Kidney (tissue), 14 donors: ENCODE measurements around the gene CHML. TPM values are rescaled to one million over a fixed set of nuclear protein-coding genes. Genes with fewer than 3 reads are reported as not detected.
"Not testable (repeated sequence)": the region's sequence is repeated elsewhere in the genome, so short reads cannot be mapped to it uniquely, and the experiment has no call there.

Source experiments
- DNase-seq, 5 donors: peaks; one replicate each; pipeline ENCODE4 v3.0.0-alpha.2; 2013 to 2020
- FAIRE-seq: peaks from 2 replicates; lab custom pipeline; 2012; peaks lifted over from hg19 to GRCh38; lab: Jason Lieb, UNC
- H3K27ac ChIP-seq, 2 donors: one replicate each; pipeline ENCODE4 v1.7.0; 2013; ENCODE audit warnings: low read depth in 2 of 2, low read length in 2 of 2, inconsistent platforms in 1 of 2
- H3K27me3 ChIP-seq: one replicate; pipeline ENCODE4 v1.7.1; 2013; ENCODE audit warnings: low read length, inconsistent platforms; ENCODE audit not compliant: control insufficient read depth, insufficient read depth
- H3K36me3 ChIP-seq, 3 donors: one replicate each; pipeline versions ENCODE4 v1.7.0 to v1.7.1; 2013; ENCODE audit warnings: low read length in 3 of 3, control low read depth in 1 of 3, inconsistent platforms in 1 of 3; ENCODE audit not compliant: insufficient read depth in 3 of 3, control insufficient read depth in 2 of 3
- H3K4me1 ChIP-seq, 3 donors: one replicate each; pipeline versions ENCODE4 v1.7.0 to v1.7.1; 2013; ENCODE audit warnings: low read length in 3 of 3, inconsistent platforms in 1 of 3, low read depth in 1 of 3; ENCODE audit not compliant: control insufficient read depth in 2 of 3, insufficient read depth in 2 of 3
- H3K4me3 ChIP-seq, 3 donors: one replicate each; pipeline versions ENCODE4 v1.7.0 to v1.8.1; 2013; ENCODE audit warnings: low read length in 3 of 3, control low read depth in 1 of 3, inconsistent platforms in 1 of 3
- H3K9ac ChIP-seq, 3 donors: one replicate each; pipeline versions ENCODE4 v1.7.0 to v1.7.1; 2013; ENCODE audit warnings: low read length in 3 of 3, control low read depth in 1 of 3, inconsistent platforms in 1 of 3
- H3K9me3 ChIP-seq, 3 donors: one replicate each; pipeline versions ENCODE4 v1.7.0 to v1.7.1; 2013; ENCODE audit warnings: low read length in 3 of 3, control low read depth in 1 of 3, inconsistent platforms in 1 of 3; ENCODE audit not compliant: control insufficient read depth in 2 of 3, insufficient read depth in 1 of 3
- CTCF ChIP-seq: IDR thresholded peaks from 3 replicates; pipeline ENCODE4 v1.5.1; 2012; ENCODE audit warnings: mild to moderate bottlenecking, moderate library complexity, borderline replicate concordance; ENCODE audit not compliant: insufficient read depth; ENCODE audit errors: extremely low read depth
- intact Hi-C: fragments of 100-400 bp; cut with DNase I; formaldehyde crosslinking; loops from one replicate; pipeline ENCODE4 v1.11.1; 2022
- polyA plus RNA-seq: library from polyadenylated mRNA; stranded (reverse); fragments of 350-450 nt; fragmentation: Illumina TruSeq; extraction: RNeasy Lipid Tissue Mini Kit (QIAGEN cat#74804); gene quantifications from one replicate; pipeline ENCODE4 v1.2.3, GENCODE V29; 2014; ENCODE audit warnings: low read depth, low replicate concordance; ENCODE audit not compliant: insufficient read depth
- total RNA-seq: library from RNA; stranded (reverse); fragmentation: NEBNext Ultra II Directional; extraction: Animal tissue kit (Norgen Biotek cat#: 25700); gene quantifications from one replicate; pipeline ENCODE4 v1.2.1, GENCODE V29; 2021
- donor health status: control.
- donor health status: control.
- donor health status: control.
- donor health status: control.
- donor health status: control.
- donor health status: DM: yes; HTN: yes; CAD: no.
- donor health status: Normal renal cell carcinoma (clear cell type).

CHML gene
- total and polyA plus RNA-seq, 2 donors from 2014 or later, result 1.8 to 7.3 TPM

GRCh38 chr1:241684108-241684507, 43.9 kb upstream of the CHML start:
- FAIRE-seq, result no peak
- no peak overlapping the region for H3K27ac ChIP-seq

GRCh38 chr1:241682921-241683320, 42.8 kb upstream of the CHML start:
- intact Hi-C loops, result no loop called here
- FAIRE-seq, result no peak
- no peak overlapping the region for H3K9ac ChIP-seq

More at GRCh38 chr1:241684108-241684507, 43.9 kb upstream of the CHML start:
- no peak overlapping the region for H3K4me3 ChIP-seq
- no peak for DNase-seq
- no peaks in the 10 kb centered on the region for H3K27me3 ChIP-seq
- H3K36me3 ChIP-seq, result no peaks in the 10 kb centered on the region
- H3K9me3 ChIP-seq, result no peaks in the 10 kb centered on the region
- no peaks in the 10 kb centered on the region for H3K4me1 ChIP-seq
- no peak overlapping the region for H3K9ac ChIP-seq
- intact Hi-C loops, result no loop called here
- TF ChIP-seq CTCF, result no peak

GRCh38 chr1:241681861-241682448, 41.8 kb upstream of the CHML start:
- H3K27me3 ChIP-seq, H3K36me3 ChIP-seq, DNase-seq, H3K9me3 ChIP-seq, intact Hi-C loops, H3K4me1 ChIP-seq, H3K4me3 ChIP-seq, H3K9ac ChIP-seq, FAIRE-seq, H3K27ac ChIP-seq: not testable (repeated sequence)

More at GRCh38 chr1:241682921-241683320, 42.8 kb upstream of the CHML start:
- Histone ChIP-seq H3K4me3 (no peak overlapping the region), H3K27ac (no peak overlapping the region), H3K27me3 (no peaks in the 10 kb centered on the region), H3K4me1 (no peaks in the 10 kb centered on the region), H3K9me3 (no peaks in the 10 kb centered on the region), H3K36me3 (no peaks in the 10 kb centered on the region)
- no peak for TF ChIP-seq CTCF
- DNase-seq, result no peak

- H3K27ac ChIP-seq, result no peak overlapping the region
- H3K9ac ChIP-seq, result no peak overlapping the region
- H3K4me3 ChIP-seq, result no peak overlapping the region
- no peaks in the 10 kb centered on the region for H3K9me3 ChIP-seq
- no peaks in the 10 kb centered on the region for H3K36me3 ChIP-seq
- intact Hi-C loops, result no loop called here
- TF ChIP-seq CTCF, result no peak
- no peak for FAIRE-seq
- no peak for DNase-seq
- no peaks in the 10 kb centered on the region for H3K4me1 ChIP-seq
- H3K27me3 ChIP-seq, result no peaks in the 10 kb centered on the region
Measured at GRCh38 chr1:241679961-241680360, 39.8 kb upstream of the CHML start.
